ENCODE results near the gene KIZ.
"Not testable (repeated sequence)": the region's sequence is repeated elsewhere in the genome, so short reads cannot be mapped to it uniquely, and the experiment has no call there.

The KIZ gene

GRCh38 chr20:21137078-21137477, 11.2 kb downstream of the KIZ start:
- no peak for DNase-seq (ENCODE audit: low spot score)

GRCh38 chr20:21139881-21140566, 14.1 kb downstream of the KIZ start:
- DNase-seq (ENCODE audit: low spot score): no peak

GRCh38 chr20:21141825-21142224, 15.9 kb downstream of the KIZ start:
- no peak for DNase-seq (ENCODE audit: low spot score)

- no peak for DNase-seq (ENCODE audit: low spot score)
These were observed 17.5 kb downstream of the KIZ start for GRCh38 chr20:21143194-21143890.

- DNase-seq (ENCODE audit: low spot score): no peak
These were observed 19.5 kb downstream of the KIZ start for GRCh38 chr20:21145424-21145823.

GRCh38 chr20:21146215-21146614, 20.3 kb downstream of the KIZ start:
- DNase-seq (ENCODE audit: low spot score): no peak

- DNase-seq (ENCODE audit: low spot score): no peak
These were observed 21.7 kb downstream of the KIZ start for GRCh38 chr20:21147593-21147992.

- no peak for DNase-seq (ENCODE audit: low spot score)
These were observed 23.5 kb downstream of the KIZ start for GRCh38 chr20:21149344-21149743.

GRCh38 chr20:21151791-21152190, 25.9 kb downstream of the KIZ start:
- no peak for DNase-seq (ENCODE audit: low spot score)

- DNase-seq (ENCODE audit: low spot score): no peak
These were observed 28.8 kb downstream of the KIZ start for GRCh38 chr20:21154692-21155091.

GRCh38 chr20:21155268-21155667, 29.4 kb downstream of the KIZ start:
- no peak for DNase-seq (ENCODE audit: low spot score)

- DNase-seq (ENCODE audit: low spot score): no peak
These were observed 30.4 kb downstream of the KIZ start for GRCh38 chr20:21156266-21156665.

- no peak for DNase-seq (ENCODE audit: low spot score)
These were observed 31.1 kb downstream of the KIZ start for GRCh38 chr20:21157006-21157405.

GRCh38 chr20:21159658-21160380, 33.9 kb downstream of the KIZ start:
- DNase-seq (ENCODE audit: low spot score): no peak

- DNase-seq (ENCODE audit: low spot score): no peak
These were observed 36.0 kb downstream of the KIZ start for GRCh38 chr20:21161926-21162325.

- DNase-seq (ENCODE audit: low spot score): no peak
These were observed 36.7 kb downstream of the KIZ start for GRCh38 chr20:21162631-21163030.

GRCh38 chr20:21166801-21167200, 40.9 kb downstream of the KIZ start:
- DNase-seq (ENCODE audit: low spot score): no peak

GRCh38 chr20:21167261-21167660, 41.4 kb downstream of the KIZ start:
- DNase-seq (ENCODE audit: low spot score): no peak

GRCh38 chr20:21168061-21168460, 42.2 kb downstream of the KIZ start:
- DNase-seq (ENCODE audit: low spot score): not testable (repeated sequence)

GRCh38 chr20:21172626-21173025, 46.7 kb downstream of the KIZ start:
- no peak for DNase-seq (ENCODE audit: low spot score)

GRCh38 chr20:21173485-21173884, 47.6 kb downstream of the KIZ start:
- no peak for DNase-seq (ENCODE audit: low spot score)

- DNase-seq (ENCODE audit: low spot score): no peak
These were observed 48.8 kb downstream of the KIZ start for GRCh38 chr20:21174516-21175239.

- no peak for DNase-seq (ENCODE audit: low spot score)
These were observed 49.6 kb downstream of the KIZ start for GRCh38 chr20:21175433-21175832.

Data from kidney capillary endothelial cell (primary cell).